ENCODE results near the gene SBK1.
"Not testable (repeated sequence)": the region's sequence is repeated elsewhere in the genome, so short reads cannot be mapped to it uniquely, and the experiment has no call there.

The SBK1 gene

GRCh38 chr16:28362600-28362999, 70.3 kb downstream of the SBK1 start:
- not testable (repeated sequence) for DNase-seq

GRCh38 chr16:28363408-28363807, 71.1 kb downstream of the SBK1 start, which contains the start of gene NPIPB6:
Gene NPIPB6 (minus strand): TSS chr16:28363508. CDS start chr16:28362822, 686 bp downstream.
- DNase-seq = not testable (repeated sequence)

GRCh38 chr16:28364268-28365173, 72.2 kb downstream of the SBK1 start:
- not testable (repeated sequence) for DNase-seq

DNA sequence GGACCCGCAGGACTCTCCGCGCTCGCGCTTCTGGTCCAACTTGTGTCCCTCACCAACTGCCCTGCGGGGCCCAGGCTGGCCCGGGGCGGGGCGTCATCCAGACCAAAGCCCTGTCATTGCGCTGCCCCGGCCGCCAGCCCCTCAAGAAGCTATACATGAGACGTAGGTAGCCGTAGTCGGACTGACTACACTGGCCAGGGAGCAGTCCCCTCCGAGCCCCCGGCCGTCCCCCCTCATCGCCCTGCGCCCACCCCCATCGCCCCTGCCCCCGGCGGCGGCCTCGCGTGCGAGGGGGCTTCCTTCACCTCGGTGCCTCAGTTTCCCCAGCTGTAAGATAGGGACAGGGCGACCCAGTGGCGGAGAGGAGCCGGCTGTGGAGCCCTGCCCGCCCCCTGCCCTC, 75.6 kb downstream of the SBK1 start:
- not testable (repeated sequence) for DNase-seq
